ENCODE results near the gene ALS2. TPM values are rescaled to one million over a fixed set of nuclear protein-coding genes. Genes with fewer than 3 reads are reported as not detected.
"Not testable (repeated sequence)": the region's sequence is repeated elsewhere in the genome, so short reads cannot be mapped to it uniquely, and the experiment has no call there.

Gene ALS2
- polyA plus RNA-seq, 5 donors: 17.6 to 30.0 (median 26.5) TPM

- DNase-seq: no peak
Measured at GRCh38 chr2:201680743-201681142, 100.0 kb downstream of the ALS2 start.

- DNase-seq: no peak
Measured at GRCh38 chr2:201678401-201678800, 102.3 kb downstream of the ALS2 start.

GRCh38 chr2:201675454-201675853, 105.3 kb downstream of the ALS2 start:
- DNase-seq: no peak

- DNase-seq: no peak
Measured at GRCh38 chr2:201674794-201675193, 105.9 kb downstream of the ALS2 start.

- DNase-seq: no peak
Measured at GRCh38 chr2:201674298-201674697, 106.4 kb downstream of the ALS2 start.

GRCh38 chr2:201673546-201673945, 107.2 kb downstream of the ALS2 start:
- DNase-seq: no peak

- DNase-seq: not testable (repeated sequence)
Measured at GRCh38 chr2:201671205-201671604, 109.5 kb downstream of the ALS2 start.

GRCh38 chr2:201669865-201670264, 110.9 kb downstream of the ALS2 start:
- no peak for DNase-seq

GRCh38 chr2:201668402-201668910, 112.3 kb downstream of the ALS2 start:
- no peak for DNase-seq

- DNase-seq: no peak
Measured at GRCh38 chr2:201664334-201664733, 116.4 kb downstream of the ALS2 start.

- no peak for DNase-seq
Measured at GRCh38 chr2:201661366-201661765, 119.4 kb downstream of the ALS2 start.

GRCh38 chr2:201660293-201660895, 120.3 kb downstream of the ALS2 start:
- no peak for DNase-seq

- DNase-seq: no peak
Measured at GRCh38 chr2:201656740-201657139, 124.0 kb downstream of the ALS2 start.

GRCh38 chr2:201656102-201656501, 124.6 kb downstream of the ALS2 start:
- no peak for DNase-seq

- no peak for DNase-seq
Measured at GRCh38 chr2:201654616-201655384, 125.9 kb downstream of the ALS2 start.

GRCh38 chr2:201653221-201653620, 127.5 kb downstream of the ALS2 start:
- no peak for DNase-seq

Other genes starting within 250 kb of the ALS2 start
- 10 to 100 TPM; 48.8 to 65.7 (median 59.9) TPM for gene TMEM237, start 137.4 kb downstream of the ALS2 start, polyA plus RNA-seq (ENCODE audit: insufficient read depth in 1 of 5, insufficient read length in 5 of 5, low replicate concordance in 1 of 5)
- gene MPP4, start 82.3 kb downstream of the ALS2 start, polyA plus RNA-seq (ENCODE audit: insufficient read depth in 1 of 5, insufficient read length in 5 of 5, low replicate concordance in 1 of 5): under 1 TPM; 0.10 to 0.23 (median 0.15) TPM
- under 1 TPM; 0.24 to 0.36 (median 0.30) TPM for gene CDK15, start 25.6 kb upstream of the ALS2 start, polyA plus RNA-seq (ENCODE audit: insufficient read depth in 1 of 5, insufficient read length in 5 of 5, low replicate concordance in 1 of 5)

All from right lung (tissue), 5 donors.